COLO668 (cell line): ENCODE data around the gene UCKL1.
A peak's percentile ranks its signal among the peaks of the same experiment; 100 is the strongest.

Experiments used
- DNase-seq: peaks from one replicate; lab custom pipeline; 2025; ENCODE audit not compliant: unreplicated experiment; lab: John Stamatoyannopoulos, UW

UCKL1 gene

GRCh38 chr20:63959699-63960075 is 3.5 kb upstream of the UCKL1 start:
- no peak for DNase-seq

DNA sequence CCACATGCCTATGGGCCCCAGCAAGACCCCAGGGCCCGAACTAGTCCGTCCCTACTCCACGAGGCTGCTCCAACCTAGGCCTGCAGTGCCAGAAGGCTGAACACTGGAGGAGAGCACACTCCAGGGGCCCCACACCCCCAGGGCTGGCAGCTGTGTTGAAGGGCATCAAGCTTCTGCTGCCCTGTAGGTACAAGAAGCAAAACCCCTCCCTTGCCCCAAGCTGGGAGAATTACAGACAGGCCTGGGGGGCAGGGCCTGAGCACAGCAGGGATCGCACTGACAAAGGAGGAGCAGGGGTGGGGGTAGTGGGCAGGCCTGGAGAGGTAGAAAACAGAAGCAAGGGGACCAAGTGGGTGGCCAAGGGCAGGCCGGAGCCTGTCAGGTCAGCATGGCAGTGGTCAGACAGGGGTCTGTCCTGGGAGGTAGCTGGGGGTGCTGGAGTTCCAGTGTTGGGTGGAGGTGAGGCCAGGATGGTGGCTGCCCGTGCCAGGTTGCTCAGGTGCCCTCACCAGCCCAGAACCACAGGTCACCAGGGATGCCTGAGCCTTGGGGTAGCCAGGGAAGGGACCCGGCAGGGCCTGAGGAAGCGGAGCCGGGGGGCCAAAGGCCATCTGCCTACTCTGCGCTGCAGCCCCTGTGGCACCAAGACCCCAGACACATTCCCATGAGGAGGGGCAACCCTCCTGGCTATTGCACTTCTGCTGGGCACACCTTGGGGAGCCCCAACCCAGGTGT is 2.9 kb upstream of the UCKL1 start:
- DNase-seq: no peak

- no peak for DNase-seq
Measured at GRCh38 chr20:63958471-63958870, 2.3 kb upstream of the UCKL1 start.

DNA sequence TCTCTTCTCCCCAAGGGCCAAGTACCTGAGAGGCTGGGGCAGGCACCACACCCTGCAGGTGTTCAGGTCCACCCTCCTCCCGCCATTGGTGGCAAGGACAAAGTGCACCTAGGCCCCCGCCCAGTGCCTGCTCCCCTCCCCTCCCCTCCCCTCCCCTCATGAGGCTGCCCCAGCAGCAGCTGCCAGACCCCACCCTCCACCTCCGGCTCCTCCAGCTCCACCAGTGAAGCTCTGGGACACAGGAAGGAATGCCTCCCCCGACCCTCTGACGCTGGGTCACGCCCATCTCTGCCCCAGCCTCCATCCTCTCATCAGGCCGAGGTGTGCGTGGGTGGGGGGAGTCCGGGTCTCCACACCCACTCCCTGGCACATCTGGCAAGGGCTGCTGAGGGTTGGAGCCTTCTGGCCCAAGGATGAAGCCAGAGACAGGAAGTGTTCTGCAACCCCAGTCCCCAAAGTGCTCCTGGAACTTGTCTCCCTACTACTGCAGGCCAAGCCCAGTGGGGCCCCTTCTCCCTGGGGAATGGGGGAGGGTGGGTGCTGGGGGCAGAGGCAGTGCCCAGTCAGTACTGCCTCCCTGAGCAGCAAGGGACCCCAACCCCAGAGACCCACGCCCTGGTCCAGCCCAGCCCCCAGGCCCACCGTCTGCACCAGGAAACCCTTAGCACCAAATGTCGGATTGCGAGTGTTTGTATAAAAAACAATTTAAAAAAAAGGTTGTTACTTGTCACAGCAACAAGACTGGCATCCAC is 1.6 kb upstream of the UCKL1 start:
- peak; percentile 93 for DNase-seq

GRCh38 chr20:63957004-63957689 is 931 bp upstream of the UCKL1 start:
- DNase-seq: peak; percentile 89

- no peak for DNase-seq
Measured at GRCh38 chr20:63956664-63957003, 418 bp upstream of the UCKL1 start.

GRCh38 chr20:63955281-63955826 is 862 bp downstream of the UCKL1 start:
- DNase-seq: peak; percentile 62

DNA sequence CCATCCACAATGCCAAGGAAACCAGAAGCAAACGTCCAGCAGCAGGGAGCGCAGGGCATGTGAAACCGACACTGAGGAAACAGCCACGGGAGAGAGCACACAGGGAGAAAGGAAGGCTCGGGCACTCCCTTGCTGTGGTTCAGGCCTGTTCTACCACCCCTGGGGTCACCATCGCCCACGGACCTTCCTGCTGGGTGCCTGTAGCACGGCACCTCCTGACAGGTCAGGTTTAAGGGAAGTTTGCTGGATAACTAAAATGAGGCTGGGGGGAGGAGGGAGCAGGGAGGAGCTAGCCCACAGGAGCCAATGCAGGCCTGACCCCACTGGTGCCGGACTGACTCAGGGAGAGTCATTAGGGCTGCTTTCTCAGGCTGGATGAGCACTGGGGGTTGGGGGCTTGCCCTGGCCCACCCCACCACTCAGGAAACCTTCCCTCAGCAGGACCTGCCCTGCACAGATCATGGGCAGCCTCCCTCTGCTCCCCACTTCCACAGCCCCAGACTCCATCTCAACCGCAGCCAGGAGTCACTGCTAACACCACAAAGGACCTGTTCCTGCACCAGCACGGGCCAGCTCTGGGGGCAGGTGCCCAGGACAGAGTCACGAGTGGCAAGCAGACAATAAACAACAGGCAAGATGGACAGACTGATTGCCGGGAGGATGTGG is 2.3 kb downstream of the UCKL1 start:
- no peak for DNase-seq

- no peak for DNase-seq
Measured at GRCh38 chr20:63952769-63953168, 3.4 kb downstream of the UCKL1 start.

DNA sequence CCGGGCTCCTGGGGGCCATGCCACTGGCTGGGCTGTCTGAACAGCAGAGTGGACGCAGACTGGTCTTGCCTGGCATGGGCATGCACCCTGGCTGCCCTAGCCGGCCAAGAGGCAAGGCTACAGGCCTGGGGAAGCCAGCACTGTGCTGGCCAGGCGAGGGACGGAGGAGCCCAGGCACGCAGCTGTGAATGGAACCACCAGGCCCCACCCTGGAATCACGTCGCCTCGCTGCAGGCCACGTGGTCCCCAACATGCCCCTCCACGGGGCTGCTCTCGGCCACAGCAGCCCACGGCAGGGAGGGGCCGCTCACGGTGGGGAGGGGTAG is 4.0 kb downstream of the UCKL1 start:
- DNase-seq: no peak

GRCh38 chr20:63951398-63952209 is 4.6 kb downstream of the UCKL1 start:
- DNase-seq: no peak

GRCh38 chr20:63950701-63951397 is 5.4 kb downstream of the UCKL1 start:
- no peak for DNase-seq

DNA sequence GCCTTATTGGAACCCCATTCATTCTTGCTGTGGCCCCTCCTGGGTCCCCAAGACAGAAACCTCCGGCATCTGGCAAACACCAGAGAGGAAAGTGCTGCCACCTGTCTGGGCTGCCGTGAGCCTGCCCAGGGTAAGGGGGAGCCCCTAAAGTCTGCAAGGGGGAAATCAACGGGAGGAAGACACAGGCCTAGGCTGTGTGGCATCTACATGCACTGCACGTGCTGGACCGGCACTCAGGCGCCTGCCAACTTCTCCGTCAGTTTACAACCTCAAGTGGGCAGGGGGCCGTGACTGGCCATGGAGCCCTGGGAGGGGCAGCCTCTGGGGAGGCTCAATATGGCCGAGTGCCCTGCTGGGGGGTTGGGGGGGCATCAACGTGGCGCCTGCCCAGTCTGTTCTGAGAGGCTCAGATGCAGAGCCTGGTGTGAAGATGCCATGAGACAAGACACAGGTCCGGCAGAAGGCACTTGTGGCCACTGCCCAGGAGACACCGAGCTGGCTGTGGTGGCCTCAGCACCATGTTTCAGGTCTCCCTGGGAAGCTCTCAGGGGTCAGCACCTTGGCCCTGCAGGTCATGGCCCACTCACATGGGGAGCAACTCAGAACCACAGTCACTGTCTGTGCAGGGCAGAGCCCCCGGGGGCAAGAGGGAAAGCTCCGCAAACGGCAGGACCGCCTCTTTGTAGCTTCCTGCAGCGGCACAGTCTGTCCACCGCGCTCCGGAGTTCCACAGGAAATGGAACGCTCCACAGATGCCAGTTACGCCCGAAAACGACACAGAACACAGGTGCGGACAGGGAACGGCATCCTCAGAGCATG is 8.4 kb downstream of the UCKL1 start:
- no peak for DNase-seq

DNA sequence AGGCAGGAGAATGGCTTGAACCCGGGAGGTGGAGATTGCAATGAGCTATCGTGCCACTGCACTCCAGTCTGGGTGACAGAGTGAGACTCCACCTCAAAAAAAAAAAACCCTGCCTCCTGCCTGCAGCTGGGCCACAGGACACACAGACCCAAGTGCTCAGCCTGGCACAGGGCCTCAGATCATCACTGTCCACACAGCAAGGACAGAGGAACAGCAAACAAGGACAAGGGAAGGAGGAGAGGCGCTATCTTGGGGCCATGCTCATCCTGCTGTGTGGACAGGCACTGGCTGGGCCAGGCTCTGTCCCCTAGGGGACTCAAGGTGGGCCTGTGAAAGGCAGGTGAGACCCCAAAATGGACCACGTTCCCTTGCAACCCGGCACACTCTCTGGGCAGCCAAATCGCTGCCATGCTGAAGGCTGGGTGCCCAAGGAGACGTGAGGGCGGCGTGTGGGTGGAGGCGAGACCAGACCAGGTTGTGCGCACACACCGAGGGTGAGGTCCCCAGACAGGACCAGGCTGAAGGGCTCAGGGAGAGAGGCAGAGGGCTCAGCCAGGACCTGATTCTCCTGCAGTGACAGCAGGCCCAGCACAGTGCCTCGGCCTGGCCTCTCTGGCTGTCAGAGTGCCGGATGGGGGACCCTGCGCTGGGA is 9.1 kb downstream of the UCKL1 start:
- DNase-seq: no peak

DNA sequence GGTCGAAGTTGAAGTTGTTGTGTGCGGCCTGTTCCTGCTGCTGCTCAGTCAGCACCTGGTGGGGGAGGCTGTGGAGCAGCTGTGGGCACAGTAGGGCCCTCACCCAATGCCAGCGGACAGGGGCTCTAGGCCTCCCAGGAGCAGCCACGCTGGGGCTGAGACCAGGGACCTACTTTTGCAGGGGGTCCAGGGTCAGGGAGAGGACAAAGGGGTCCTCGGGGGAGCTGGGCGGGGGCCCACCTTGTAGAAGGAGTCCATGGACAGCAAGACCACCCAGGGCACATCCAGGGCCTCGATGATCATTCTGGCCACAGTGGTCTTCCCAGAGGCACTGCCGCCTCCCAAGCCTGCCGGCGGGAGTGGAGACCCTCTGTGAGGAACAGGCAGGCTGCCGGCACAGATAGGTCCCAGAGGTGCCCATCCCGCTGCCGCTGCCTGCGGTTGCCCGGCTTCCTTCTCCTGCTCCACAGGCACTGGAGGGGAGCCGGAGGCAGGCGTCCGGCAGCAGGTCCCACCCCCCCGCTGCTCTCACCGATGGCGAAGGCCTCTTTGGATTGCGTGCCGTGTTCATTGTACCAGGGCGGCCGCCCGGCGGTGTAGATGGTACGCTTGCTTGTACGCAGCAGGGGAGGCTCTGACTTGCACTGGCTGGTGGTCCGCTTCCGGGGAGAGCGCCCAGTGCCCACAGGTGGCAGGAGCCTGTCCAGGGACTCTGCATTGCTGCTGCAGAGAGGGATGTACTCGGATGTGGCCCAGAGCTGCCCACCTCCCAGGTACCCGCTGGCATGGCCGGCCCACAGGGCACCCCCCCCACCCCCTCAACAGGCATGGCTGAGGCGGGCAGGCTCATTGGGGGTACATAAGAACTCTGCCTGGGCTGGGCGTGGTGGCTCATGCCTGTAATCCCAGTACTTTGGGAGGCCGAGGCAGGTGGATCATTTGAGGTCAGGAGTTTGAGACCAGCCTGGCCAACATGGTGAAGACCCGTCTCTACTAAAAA is 10.0 kb downstream of the UCKL1 start:
- DNase-seq: no peak

- no peak for DNase-seq
Measured at GRCh38 chr20:63945031-63945658, 11.1 kb downstream of the UCKL1 start.
